DLD1 (cell line): ENCODE measurements around the gene RAB3A.

Source experiments
- in situ Hi-C: cut with HindIII; loops from 2 replicates; pipeline ENCODE4 v1.10.0; 2017; ENCODE audit warnings: low sequenced_read_pairs

Gene RAB3A

GRCh38 chr19:18152817-18153555, 50.9 kb downstream of the RAB3A start, which contains the start of gene PIK3R2:
PIK3R2 (plus strand) TSS chr19:18153163; CDS start chr19:18155880, 2,717 bp downstream.
- in situ Hi-C loops, result no loop called here

DNA sequence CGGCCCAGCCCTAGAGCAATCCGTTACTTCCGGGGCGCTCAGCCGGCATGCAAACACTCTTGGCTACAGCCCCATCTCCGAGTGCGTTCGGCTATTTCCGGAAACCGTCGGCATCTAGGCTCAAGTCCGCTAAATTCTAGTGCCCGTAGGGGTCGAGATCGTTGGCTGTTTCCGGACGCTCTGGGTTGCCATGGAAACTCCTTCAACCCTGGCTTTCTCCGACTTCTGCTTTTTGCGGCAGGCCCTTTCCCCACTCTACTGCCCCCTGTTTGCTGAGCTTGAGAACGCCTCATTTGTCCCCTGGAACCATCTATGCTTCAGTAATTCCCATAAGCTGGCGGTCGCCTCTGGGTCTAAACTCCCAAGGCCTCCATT, 51.4 kb downstream of the RAB3A start:
- in situ Hi-C loops, result no loop called here

GRCh38 chr19:18150776-18151624, 52.8 kb downstream of the RAB3A start:
- in situ Hi-C loops, result no loop called here

- in situ Hi-C loops, result no loop called here
Observed at GRCh38 chr19:18149596-18149975, 54.3 kb downstream of the RAB3A start.

DNA sequence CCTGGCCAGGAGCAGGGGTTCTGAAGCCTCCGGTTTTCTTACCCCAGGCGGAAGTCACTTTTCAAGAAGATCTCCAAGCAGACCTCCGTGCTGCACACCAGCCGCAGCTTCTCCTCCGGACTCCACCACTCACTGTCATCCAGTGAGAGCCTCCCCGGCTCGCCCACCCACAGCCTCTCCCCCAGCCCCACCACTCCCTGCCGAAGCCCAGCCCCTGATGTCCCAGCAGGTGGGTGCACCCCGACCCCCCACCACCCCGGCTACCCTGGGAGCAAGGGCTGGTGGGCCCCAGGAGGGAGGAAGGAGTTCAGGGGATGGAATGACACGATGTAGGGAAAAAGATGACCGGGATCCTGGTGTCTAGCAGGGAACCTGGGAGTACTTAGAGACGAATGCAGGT, 56.4 kb downstream of the RAB3A start:
- in situ Hi-C loops, result no loop called here
